Lower lobe of right lung (tissue), 2 donors: ENCODE measurements around the gene USF3. TPM values are rescaled to one million over a fixed set of nuclear protein-coding genes. Genes with fewer than 3 reads are reported as not detected.

Experiments used
- ATAC-seq, 2 donors: fragments of 200-7000 bp; cut with Tn5 transposase; one replicate each; pipeline ENCODE4 v1.9.1; 2020 to 2022; ENCODE audit warnings: mild to moderate bottlenecking in 2 of 2, moderate library complexity in 2 of 2
- DNase-seq: peaks from one replicate; pipeline ENCODE4 v3.0.0-alpha.2; 2020
- H3K27ac ChIP-seq: fragments of 200-600 bp; one replicate; pipeline ENCODE4 v1.8.0; 2022
- H3K27me3 ChIP-seq: fragments of 200-600 bp; one replicate; pipeline ENCODE4 v1.8.0; 2022; ENCODE audit warnings: low read depth
- H3K36me3 ChIP-seq: fragments of 200-600 bp; one replicate; pipeline ENCODE4 v1.8.0; 2022; ENCODE audit warnings: mild to moderate bottlenecking
- H3K4me1 ChIP-seq: fragments of 200-600 bp; one replicate; pipeline ENCODE4 v1.8.0; 2022
- H3K4me3 ChIP-seq: fragments of 200-600 bp; one replicate; pipeline ENCODE4 v1.8.0; 2022; ENCODE audit warnings: mild to moderate bottlenecking
- H3K9me3 ChIP-seq: fragments of 200-600 bp; one replicate; pipeline ENCODE4 v1.8.0; 2022
- CTCF ChIP-seq: fragments of 200-600 bp; IDR thresholded peaks from one replicate; pipeline ENCODE4 v1.8.0; 2022; ENCODE audit warnings: antibody characterized with exemption, mild to moderate bottlenecking
- intact Hi-C: fragments of 100-400 bp; cut with DNase I; formaldehyde crosslinking; loops from one replicate; pipeline ENCODE4 v1.11.0; 2022
- total RNA-seq: library from RNA; stranded (reverse); fragmentation: NEBNext Ultra II Directional; extraction: Animal tissue kit (Norgen Biotek cat#: 25700); gene quantifications from one replicate; pipeline ENCODE4 v1.2.1, GENCODE V29; 2021
- donor health status: DM: no; HTN: yes; CAD: no; lungs with severe emphysema.

USF3 gene
- total RNA-seq, 1 donor from 2014 or later: 20.9 TPM

GRCh38 chr3:113660458-113660857 lies 36.0 kb downstream of the USF3 start:
- H3K36me3 ChIP-seq: peaks cover 59% of the 10 kb centered on the region

DNA sequence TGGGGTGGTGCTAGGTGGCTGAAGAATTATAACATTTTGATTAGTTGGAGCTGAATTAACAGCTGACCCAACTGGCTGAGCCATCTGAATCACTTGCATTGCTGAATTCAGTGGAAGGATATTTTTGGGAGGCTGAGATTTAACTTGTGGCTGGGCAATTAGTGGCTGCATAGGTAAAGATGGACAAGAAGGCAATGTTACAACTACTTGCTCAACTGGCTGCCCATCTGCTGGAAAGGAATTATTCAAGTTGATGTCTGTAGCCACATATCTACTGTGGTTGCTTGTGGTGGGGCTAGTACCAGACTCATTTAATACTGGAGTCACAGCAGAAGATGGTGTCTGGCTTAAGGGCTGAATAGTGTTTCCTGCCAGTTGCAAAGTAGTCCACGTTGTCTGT lies 36.4 kb downstream of the USF3 start:
- intact Hi-C loops: no loop called here
- Histone ChIP-seq H3K36me3 (peaks cover 54% of the 10 kb centered on the region), H3K27me3 (no peaks in the 10 kb centered on the region), H3K4me1 (no peaks in the 10 kb centered on the region), H3K9me3 (no peaks in the 10 kb centered on the region), H3K4me3 (no peak overlapping the region), H3K27ac (no peak overlapping the region)
- ATAC-seq (no peak), DNase-seq (no peak)
- TF ChIP-seq CTCF: no peak

More at GRCh38 chr3:113660458-113660857, 36.0 kb downstream of the USF3 start:
- Histone ChIP-seq H3K27ac (no peak overlapping the region), H3K27me3 (no peaks in the 10 kb centered on the region), H3K9me3 (no peaks in the 10 kb centered on the region), H3K4me3 (no peak overlapping the region), H3K4me1 (no peaks in the 10 kb centered on the region)
- ATAC-seq (no peak), DNase-seq (no peak)
- TF ChIP-seq CTCF: no peak
- intact Hi-C loops: no loop called here

- ATAC-seq (no peak), DNase-seq (no peak)
- Histone ChIP-seq H3K27ac (no peak overlapping the region), H3K4me3 (no peak overlapping the region), H3K36me3 (peaks cover 48% of the 10 kb centered on the region), H3K27me3 (no peaks in the 10 kb centered on the region), H3K9me3 (no peaks in the 10 kb centered on the region), H3K4me1 (no peaks in the 10 kb centered on the region)
- no peak for TF ChIP-seq CTCF
- intact Hi-C loops: no loop called here
These were observed 37.3 kb downstream of the USF3 start for GRCh38 chr3:113659101-113659541.

GRCh38 chr3:113658107-113658506 lies 38.3 kb downstream of the USF3 start:
- H3K36me3 ChIP-seq: peaks cover 40% of the 10 kb centered on the region
- DNase-seq: no peak
- no peak overlapping the region for H3K4me3 ChIP-seq
- no peaks in the 10 kb centered on the region for H3K27me3 ChIP-seq
- no peak for ATAC-seq
- H3K4me1 ChIP-seq: no peaks in the 10 kb centered on the region
- no peak overlapping the region for H3K27ac ChIP-seq
- intact Hi-C loops: no loop called here
- TF ChIP-seq CTCF: no peak
- no peaks in the 10 kb centered on the region for H3K9me3 ChIP-seq

- H3K4me3 ChIP-seq: no peak overlapping the region
- no peaks in the 10 kb centered on the region for H3K4me1 ChIP-seq
- peaks cover 14% of the 10 kb centered on the region for H3K36me3 ChIP-seq
- H3K27ac ChIP-seq: no peak overlapping the region
- DNase-seq (no peak), ATAC-seq (no peak)
- H3K27me3 ChIP-seq: no peaks in the 10 kb centered on the region
- intact Hi-C loops: no loop called here
- no peaks in the 10 kb centered on the region for H3K9me3 ChIP-seq
- TF ChIP-seq CTCF: no peak
These were observed 41.6 kb downstream of the USF3 start for GRCh38 chr3:113654851-113655250.

DNA sequence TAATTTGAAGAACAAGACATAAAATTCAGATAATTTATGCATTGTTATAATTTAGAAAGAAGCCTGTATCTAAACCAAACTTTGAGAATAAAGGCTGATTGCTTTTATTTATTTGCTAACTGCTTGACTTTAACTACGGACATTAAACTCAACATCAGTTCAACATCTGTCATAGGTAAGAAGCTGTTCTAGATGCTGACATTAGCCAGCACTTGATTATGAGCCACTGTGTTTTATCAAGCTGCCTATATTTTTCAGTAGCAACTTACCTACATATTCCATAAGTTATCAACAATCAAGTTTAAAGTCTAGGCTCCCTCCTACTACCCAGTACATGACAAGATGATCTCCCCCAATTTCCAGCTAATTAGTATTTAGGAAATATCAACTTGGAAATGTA lies 42.1 kb downstream of the USF3 start:
- no peak for DNase-seq
- no peaks in the 10 kb centered on the region for H3K27me3 ChIP-seq
- H3K27ac ChIP-seq: no peak overlapping the region
- H3K4me1 ChIP-seq: no peaks in the 10 kb centered on the region
- H3K9me3 ChIP-seq: no peaks in the 10 kb centered on the region
- no peak overlapping the region for H3K4me3 ChIP-seq
- no peak for TF ChIP-seq CTCF
- H3K36me3 ChIP-seq: peaks cover 8% of the 10 kb centered on the region
- intact Hi-C loops: no loop called here
- ATAC-seq: no peak
